Measurements from ENCODE around the gene DUT. TPM values are rescaled to one million over a fixed set of nuclear protein-coding genes. Genes with fewer than 3 reads are reported as not detected.

DUT gene
- total and polyA plus RNA-seq, 2 experiments from 2014 or later, result 50.9 to 70.4 TPM

DNA sequence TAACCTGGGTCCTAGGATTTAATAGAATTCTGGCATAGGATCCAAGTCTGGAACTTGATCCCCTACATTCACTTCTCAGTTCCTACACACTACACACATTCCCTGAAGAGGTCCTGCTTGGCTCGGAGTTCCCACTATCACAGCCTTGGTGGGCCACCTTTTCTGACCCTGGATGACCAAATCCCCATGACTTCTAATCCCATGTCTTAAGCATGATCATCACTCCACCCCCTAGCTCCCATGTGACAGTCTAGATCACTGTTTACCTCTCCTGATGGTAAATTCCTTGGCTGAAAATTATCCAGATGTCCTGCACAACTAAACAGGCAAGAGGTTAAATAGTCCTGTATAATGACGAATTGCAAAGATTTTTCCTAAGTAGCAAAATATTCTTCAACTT lies 40.3 kb downstream of the DUT start:
- Histone ChIP-seq H3K9me2 (replicated peaks; ENCODE audit: insufficient read depth) (no peaks in the 10 kb centered on the region), H3K4me1 (ENCODE audit: insufficient read depth) (no peaks in the 10 kb centered on the region), H3K36me3 (replicated peaks; ENCODE audit: insufficient read depth, low read depth) (no peaks in the 10 kb centered on the region), H2AFZ (no peak overlapping the region), H3K27me3 (no peaks in the 10 kb centered on the region), H3K4me3 (no peak overlapping the region), H3K79me2 (no peaks in the 10 kb centered on the region), H3K27ac (no peak overlapping the region), H4K20me1 (ENCODE audit: insufficient read depth, poor library complexity, severe bottlenecking) (no peaks in the 10 kb centered on the region), H3K4me2 (no peak overlapping the region), H3K9me3 (ENCODE audit: low read depth) (no peaks in the 10 kb centered on the region)
- 83% methylated on average over 2 of the region's 2 CpGs for WGBS (ENCODE audit: low lambda C conversion rate, missing lambda C conversion rate)
- DNase-seq (ENCODE audit: low spot score), result no peak
- TF ChIP-seq EZH2 (IDR thresholded peaks at IDR 0.05; ENCODE audit: borderline replicate concordance) (no peak), EZH2phosphoT487 (IDR thresholded peaks at IDR 0.05; ENCODE audit: low read depth, severe bottlenecking, unreplicated experiment) (no peak)
- TF ChIP-seq, protein P1, sequence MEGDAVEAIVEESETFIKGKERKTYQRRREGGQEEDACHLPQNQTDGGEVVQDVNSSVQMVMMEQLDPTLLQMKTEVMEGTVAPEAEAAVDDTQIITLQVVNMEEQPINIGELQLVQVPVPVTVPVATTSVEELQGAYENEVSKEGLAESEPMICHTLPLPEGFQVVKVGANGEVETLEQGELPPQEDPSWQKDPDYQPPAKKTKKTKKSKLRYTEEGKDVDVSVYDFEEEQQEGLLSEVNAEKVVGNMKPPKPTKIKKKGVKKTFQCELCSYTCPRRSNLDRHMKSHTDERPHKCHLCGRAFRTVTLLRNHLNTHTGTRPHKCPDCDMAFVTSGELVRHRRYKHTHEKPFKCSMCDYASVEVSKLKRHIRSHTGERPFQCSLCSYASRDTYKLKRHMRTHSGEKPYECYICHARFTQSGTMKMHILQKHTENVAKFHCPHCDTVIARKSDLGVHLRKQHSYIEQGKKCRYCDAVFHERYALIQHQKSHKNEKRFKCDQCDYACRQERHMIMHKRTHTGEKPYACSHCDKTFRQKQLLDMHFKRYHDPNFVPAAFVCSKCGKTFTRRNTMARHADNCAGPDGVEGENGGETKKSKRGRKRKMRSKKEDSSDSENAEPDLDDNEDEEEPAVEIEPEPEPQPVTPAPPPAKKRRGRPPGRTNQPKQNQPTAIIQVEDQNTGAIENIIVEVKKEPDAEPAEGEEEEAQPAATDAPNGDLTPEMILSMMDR (IDR thresholded peaks at IDR 0.05; ENCODE audit: poor library complexity), result no peak

DNA sequence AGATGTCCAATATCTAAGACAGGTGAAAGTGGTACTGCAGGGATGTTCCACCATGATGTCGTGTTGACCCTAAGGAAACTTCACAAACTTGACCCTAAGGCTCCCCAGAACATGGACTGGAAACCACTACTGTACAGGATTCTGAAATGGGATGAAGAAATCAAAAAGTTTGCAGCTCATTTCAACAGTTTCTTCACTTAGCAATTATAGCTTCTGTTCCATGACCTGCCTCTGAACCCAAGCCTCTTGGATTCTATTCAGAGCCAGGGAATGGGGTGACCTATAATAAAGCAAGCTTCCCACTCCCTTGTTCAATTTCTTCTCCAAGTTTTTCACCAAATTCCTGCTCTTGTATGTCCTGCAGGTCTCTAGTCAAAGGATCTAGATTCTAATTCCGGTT lies 40.7 kb downstream of the DUT start:
- DNase-seq (ENCODE audit: low spot score), result no peak
- Histone ChIP-seq H3K4me2 (no peak overlapping the region), H3K79me2 (no peaks in the 10 kb centered on the region), H3K4me1 (ENCODE audit: insufficient read depth) (no peaks in the 10 kb centered on the region), H4K20me1 (ENCODE audit: insufficient read depth, poor library complexity, severe bottlenecking) (no peaks in the 10 kb centered on the region), H3K27ac (no peak overlapping the region), H3K4me3 (no peak overlapping the region), H3K9me2 (replicated peaks; ENCODE audit: insufficient read depth) (no peaks in the 10 kb centered on the region), H3K36me3 (replicated peaks; ENCODE audit: insufficient read depth, low read depth) (no peaks in the 10 kb centered on the region), H2AFZ (no peak overlapping the region), H3K27me3 (no peaks in the 10 kb centered on the region), H3K9me3 (ENCODE audit: low read depth) (no peaks in the 10 kb centered on the region)
- no peak for TF ChIP-seq EZH2phosphoT487 (IDR thresholded peaks at IDR 0.05; ENCODE audit: low read depth, severe bottlenecking, unreplicated experiment)
- no peak for TF ChIP-seq EZH2 (IDR thresholded peaks at IDR 0.05; ENCODE audit: borderline replicate concordance)
- TF ChIP-seq, protein P1 (IDR thresholded peaks at IDR 0.05; ENCODE audit: poor library complexity), result no peak
- 35% methylated on average over 2 of the region's 2 CpGs for WGBS (ENCODE audit: low lambda C conversion rate, missing lambda C conversion rate)

DNA sequence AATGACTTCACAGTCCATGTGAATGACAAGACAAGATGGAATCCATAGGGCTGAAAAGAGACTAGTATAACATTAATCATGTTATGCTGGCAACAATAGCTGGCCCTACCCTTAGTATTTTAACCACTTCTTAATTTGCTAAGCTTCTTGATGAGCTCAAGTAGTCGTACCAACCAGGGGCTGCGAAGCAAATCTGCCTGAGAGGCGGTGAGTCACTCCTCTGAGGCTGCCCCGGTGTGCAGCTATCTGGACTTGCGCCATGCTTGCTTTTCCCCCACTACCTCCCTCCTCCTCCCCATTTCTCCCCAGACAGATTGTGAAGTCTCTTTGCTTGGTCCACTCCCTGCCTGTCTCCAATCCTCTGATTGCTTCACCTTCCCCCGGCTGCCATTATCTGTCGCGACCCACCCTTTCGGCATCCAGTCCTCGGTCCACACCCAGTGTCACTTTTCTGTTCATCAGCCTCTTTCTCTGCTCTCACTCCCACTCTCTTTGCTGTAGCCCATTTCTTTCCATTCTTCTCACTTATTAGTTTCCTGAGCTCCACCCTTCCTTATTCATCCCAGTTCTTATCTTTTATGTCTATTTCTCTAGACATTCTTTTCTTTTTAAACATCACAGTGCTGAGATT lies 42.7 kb downstream of the DUT start:
- H3K79me2 ChIP-seq, result no peaks in the 10 kb centered on the region
- WGBS (ENCODE audit: low lambda C conversion rate, missing lambda C conversion rate), result 90% methylated on average over 10 of the region's 10 CpGs
- H3K9me3 ChIP-seq (ENCODE audit: low read depth), result no peaks in the 10 kb centered on the region
- H3K27ac ChIP-seq, result no peak overlapping the region
- no peaks in the 10 kb centered on the region for H3K9me2 ChIP-seq (replicated peaks; ENCODE audit: insufficient read depth)
- no peak overlapping the region for H3K4me2 ChIP-seq
- no peaks in the 10 kb centered on the region for H3K27me3 ChIP-seq
- H3K4me3 ChIP-seq, result no peak overlapping the region
- TF ChIP-seq EZH2phosphoT487 (IDR thresholded peaks at IDR 0.05; ENCODE audit: low read depth, severe bottlenecking, unreplicated experiment) (no peak), EZH2 (IDR thresholded peaks at IDR 0.05; ENCODE audit: borderline replicate concordance) (no peak)
- TF ChIP-seq, protein P1 (IDR thresholded peaks at IDR 0.05; ENCODE audit: poor library complexity), result no peak
- DNase-seq (ENCODE audit: low spot score), result peak; percentile 15
- H3K4me1 ChIP-seq (ENCODE audit: insufficient read depth), result no peaks in the 10 kb centered on the region
- no peaks in the 10 kb centered on the region for H4K20me1 ChIP-seq (ENCODE audit: insufficient read depth, poor library complexity, severe bottlenecking)
- no peaks in the 10 kb centered on the region for H3K36me3 ChIP-seq (replicated peaks; ENCODE audit: insufficient read depth, low read depth)
- H2AFZ ChIP-seq, result no peak overlapping the region
